Ovary (tissue), 9 donors: ENCODE data around the gene PANX1. TPM values are rescaled to one million over a fixed set of nuclear protein-coding genes. Genes with fewer than 3 reads are reported as not detected.
A peak's percentile ranks its signal among the peaks of the same experiment; 100 is the strongest.

Source experiments
- DNase-seq, 5 donors: peaks; one replicate each; pipeline ENCODE4 v3.0.0-alpha.2; 2019 to 2020
- H3K27ac ChIP-seq, 2 donors: fragments of 200-600 bp; one replicate each; pipeline versions ENCODE4 v1.5.1 to v1.8.0; 2019 to 2022
- H3K27me3 ChIP-seq: fragments of 200-600 bp; one replicate; pipeline ENCODE4 v1.8.0; 2022
- H3K36me3 ChIP-seq: fragments of 200-600 bp; sonication (generic); one replicate; pipeline ENCODE4 v1.5.1; 2019
- H3K4me1 ChIP-seq: one replicate; pipeline ENCODE4 v1.8.1; 2013; ENCODE audit warnings: mild to moderate bottlenecking, moderate library complexity; ENCODE audit not compliant: insufficient read depth
- H3K4me3 ChIP-seq: fragments of 200-600 bp; sonication (generic); one replicate; pipeline ENCODE4 v1.5.1; 2017
- H3K9me3 ChIP-seq, 2 donors: fragments of 200-600 bp in 1 of 2; sonication (generic) in 1 of 2; one replicate each; pipeline versions ENCODE4 v1.5.1 to v1.8.1; 2013 to 2019; ENCODE audit warnings: mild to moderate bottlenecking in 1 of 2, moderate library complexity in 1 of 2
- EP300 ChIP-seq: sonication (generic); formaldehyde crosslinking; IDR thresholded peaks from one replicate; pipeline ENCODE4 v1.6.1; 2017; ENCODE audit warnings: antibody characterized with exemption
- POLR2A ChIP-seq: fragments of 450-650 bp; IDR thresholded peaks from one replicate; pipeline ENCODE4 v1.6.1; 2017; ENCODE audit warnings: antibody characterized with exemption, mild to moderate bottlenecking, moderate library complexity
- WGBS, 3 donors: extraction: QIAGEN DNeasy Blood & Tissue Kit in 1 of 3; methylation state at CpG; one replicate each; pipeline versions ENCODE4 v1.1.5 to v1.1.7; 2013 to 2017; 5-methylcytosine and 5-hydroxymethylcytosine counted together
- intact Hi-C, 4 donors: fragments of 100-400 bp; cut with DNase I; formaldehyde crosslinking; loops; one replicate each; pipeline versions ENCODE4 v1.11.0 to v1.15.1; 2022 to 2023
- polyA plus RNA-seq, 2 donors: library from polyadenylated mRNA; stranded (reverse); fragments of 200-250 nt in 1 of 2; fragments of 350-450 nt in 1 of 2; fragmentation: Illumina TruSeq in 1 of 2; extraction: RNeasy Lipid Tissue Mini Kit (QIAGEN cat#74804) in 1 of 2; gene quantifications; one replicate each; pipeline ENCODE4 v1.2.3, GENCODE V29; 2013 to 2014
- total RNA-seq, 7 donors: library from RNA; depleted of rRNA in 2 of 7; stranded (reverse); fragments of >200 nt in 2 of 7; fragmentation: NEBNext Ultra II Directional in 3 of 7; extraction: Animal tissue kit (Norgen Biotek cat#: 25700) in 3 of 7; gene quantifications; one replicate each; pipeline versions ENCODE4 v1.1.0 to v1.2.4, GENCODE V29; 2016 to 2023
- TF ChIP-seq, protein P1 (sequence below), 3 donors: fragments of 450-650 bp in 2 of 3; fragments of 200-600 bp in 1 of 3; IDR thresholded peaks; one replicate each; pipeline versions ENCODE4 v1.5.1 to v1.8.0; 2016 to 2022; ENCODE audit warnings: antibody characterized with exemption in 3 of 3, mild to moderate bottlenecking in 1 of 3
- donor health status: DM: no; HTN: no; CAD: no; lungs with moderate emphysema.
- donor health status: DM: no; HTN: no; CAD: no.
- donor health status: Bipolar disorder and iron deficiency.
- donor health status: DM: yes; HTN: yes; CAD: no.
- donor health status: DM: no; HTN: no; CAD: no.
- donor health status: DM: yes; HTN: yes; CAD: no.

Gene PANX1
- total and polyA plus RNA-seq, 9 donors = 4.9 to 37.9 (median 12.7) TPM

DNA sequence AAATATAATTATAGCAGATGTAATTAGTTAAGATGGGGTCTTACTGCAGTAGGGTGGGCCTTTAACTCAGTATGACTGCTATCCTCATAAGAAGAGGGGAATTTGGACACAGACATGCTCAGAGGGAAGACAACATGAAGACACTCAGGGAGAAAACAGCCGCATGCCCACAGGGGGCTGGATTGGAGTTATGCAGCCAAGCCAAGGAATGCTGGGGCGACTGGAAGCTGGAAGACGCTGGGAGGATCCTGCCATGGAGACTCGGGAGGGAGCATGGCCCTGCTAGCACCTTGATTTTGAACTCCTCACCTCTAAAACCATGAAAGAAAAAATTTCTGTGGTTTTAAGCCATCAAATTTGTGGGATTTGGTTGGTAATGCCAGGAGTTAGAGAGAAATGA is 40.9 kb downstream of the PANX1 start:
- no peaks in the 10 kb centered on the region for H3K4me1 ChIP-seq
- 78 to 91% (median 90%) methylated on average over 4 of the region's 4 CpGs for WGBS, 3 donors
- intact Hi-C loops = loop anchor here in 1 of 4 donors (10.0 kb wide), 1 partner anchor 255 kb away; no protein-coding TSS in a partner anchor
- TF ChIP-seq, protein P1, sequence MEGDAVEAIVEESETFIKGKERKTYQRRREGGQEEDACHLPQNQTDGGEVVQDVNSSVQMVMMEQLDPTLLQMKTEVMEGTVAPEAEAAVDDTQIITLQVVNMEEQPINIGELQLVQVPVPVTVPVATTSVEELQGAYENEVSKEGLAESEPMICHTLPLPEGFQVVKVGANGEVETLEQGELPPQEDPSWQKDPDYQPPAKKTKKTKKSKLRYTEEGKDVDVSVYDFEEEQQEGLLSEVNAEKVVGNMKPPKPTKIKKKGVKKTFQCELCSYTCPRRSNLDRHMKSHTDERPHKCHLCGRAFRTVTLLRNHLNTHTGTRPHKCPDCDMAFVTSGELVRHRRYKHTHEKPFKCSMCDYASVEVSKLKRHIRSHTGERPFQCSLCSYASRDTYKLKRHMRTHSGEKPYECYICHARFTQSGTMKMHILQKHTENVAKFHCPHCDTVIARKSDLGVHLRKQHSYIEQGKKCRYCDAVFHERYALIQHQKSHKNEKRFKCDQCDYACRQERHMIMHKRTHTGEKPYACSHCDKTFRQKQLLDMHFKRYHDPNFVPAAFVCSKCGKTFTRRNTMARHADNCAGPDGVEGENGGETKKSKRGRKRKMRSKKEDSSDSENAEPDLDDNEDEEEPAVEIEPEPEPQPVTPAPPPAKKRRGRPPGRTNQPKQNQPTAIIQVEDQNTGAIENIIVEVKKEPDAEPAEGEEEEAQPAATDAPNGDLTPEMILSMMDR (IDR thresholded peaks at IDR 0.05) = no peak
- TF ChIP-seq POLR2A (no peak), EP300 (no peak)
- H3K4me3 ChIP-seq = no peak overlapping the region
- no peaks in the 10 kb centered on the region for H3K27me3 ChIP-seq
- no peaks in the 10 kb centered on the region for H3K36me3 ChIP-seq
- H3K9me3 ChIP-seq = no peaks in the 10 kb centered on the region
- H3K27ac ChIP-seq = no peak overlapping the region
- no peak for DNase-seq

DNA sequence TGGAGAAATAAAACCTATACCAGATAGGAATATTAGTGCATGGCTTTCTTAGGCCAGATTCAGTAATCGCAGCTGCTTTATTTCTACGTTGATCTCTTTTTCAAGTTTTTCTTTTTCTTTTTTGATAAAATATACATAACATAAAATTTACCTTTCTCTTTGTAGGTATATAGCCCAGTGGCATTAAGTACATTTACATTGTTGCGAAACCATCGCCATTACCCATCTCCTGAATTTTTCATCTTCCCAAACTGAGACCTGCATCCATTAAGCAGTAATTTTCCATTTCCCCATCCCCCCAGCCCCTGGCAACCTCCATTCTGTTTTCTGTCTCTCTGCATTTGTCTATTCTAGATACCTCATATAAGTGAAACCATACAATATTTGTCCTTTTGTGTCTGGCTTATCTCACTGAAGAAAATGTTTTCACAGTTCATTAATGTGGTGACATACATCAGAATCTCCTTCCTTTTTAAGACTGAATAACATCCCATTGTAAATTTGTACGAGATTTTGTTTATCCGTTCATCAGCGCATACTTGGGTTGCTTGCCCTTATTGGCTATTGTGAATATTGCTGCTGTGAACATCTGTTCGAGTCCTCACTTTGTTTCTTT is 41.4 kb downstream of the PANX1 start:
- peaks cover 2% of the 10 kb centered on the region for H3K4me1 ChIP-seq
- 91 to 95% (median 93%) methylated on average over 8 of the region's 8 CpGs for WGBS, 3 donors
- H3K9me3 ChIP-seq = no peaks in the 10 kb centered on the region
- no peak for DNase-seq
- H3K36me3 ChIP-seq = no peaks in the 10 kb centered on the region
- no peak for TF ChIP-seq POLR2A
- TF ChIP-seq EP300 = no peak
- TF ChIP-seq, protein P1 (IDR thresholded peaks at IDR 0.05) = no peak
- intact Hi-C loops = loop anchor here in 1 of 4 donors (10.0 kb wide), 1 partner anchor 255 kb away; no protein-coding TSS in a partner anchor
- H3K27me3 ChIP-seq = no peaks in the 10 kb centered on the region
- no peak overlapping the region for H3K27ac ChIP-seq
- H3K4me3 ChIP-seq = no peak overlapping the region

DNA sequence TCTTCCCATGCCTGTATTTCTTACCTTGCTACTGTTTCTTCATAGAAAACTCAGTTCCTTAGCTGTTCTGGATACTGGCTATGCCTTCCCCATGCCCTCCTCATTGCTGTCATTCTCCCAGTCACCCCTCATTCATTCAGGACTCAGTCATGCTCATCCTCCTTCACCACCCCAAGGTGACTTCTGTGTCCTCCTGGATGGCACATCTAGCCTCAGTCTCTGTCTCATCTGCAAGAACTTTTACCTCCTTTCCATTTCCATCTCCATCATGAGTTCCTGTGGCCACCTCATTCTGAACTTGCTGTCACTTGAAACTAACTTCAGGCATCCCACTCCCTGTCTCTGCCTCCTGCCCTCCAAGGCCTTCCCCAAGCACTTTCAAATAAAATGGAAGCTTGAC is 42.3 kb downstream of the PANX1 start:
- Histone ChIP-seq H3K27ac (no peak overlapping the region), H3K9me3 (no peaks in the 10 kb centered on the region), H3K4me1 (peaks cover 2% of the 10 kb centered on the region), H3K4me3 (no peak overlapping the region), H3K27me3 (no peaks in the 10 kb centered on the region), H3K36me3 (no peaks in the 10 kb centered on the region)
- intact Hi-C loops = no loop called here
- DNase-seq = no peak
- TF ChIP-seq POLR2A (no peak), EP300 (no peak)
- TF ChIP-seq, protein P1 (IDR thresholded peaks at IDR 0.05) = no peak

DNA sequence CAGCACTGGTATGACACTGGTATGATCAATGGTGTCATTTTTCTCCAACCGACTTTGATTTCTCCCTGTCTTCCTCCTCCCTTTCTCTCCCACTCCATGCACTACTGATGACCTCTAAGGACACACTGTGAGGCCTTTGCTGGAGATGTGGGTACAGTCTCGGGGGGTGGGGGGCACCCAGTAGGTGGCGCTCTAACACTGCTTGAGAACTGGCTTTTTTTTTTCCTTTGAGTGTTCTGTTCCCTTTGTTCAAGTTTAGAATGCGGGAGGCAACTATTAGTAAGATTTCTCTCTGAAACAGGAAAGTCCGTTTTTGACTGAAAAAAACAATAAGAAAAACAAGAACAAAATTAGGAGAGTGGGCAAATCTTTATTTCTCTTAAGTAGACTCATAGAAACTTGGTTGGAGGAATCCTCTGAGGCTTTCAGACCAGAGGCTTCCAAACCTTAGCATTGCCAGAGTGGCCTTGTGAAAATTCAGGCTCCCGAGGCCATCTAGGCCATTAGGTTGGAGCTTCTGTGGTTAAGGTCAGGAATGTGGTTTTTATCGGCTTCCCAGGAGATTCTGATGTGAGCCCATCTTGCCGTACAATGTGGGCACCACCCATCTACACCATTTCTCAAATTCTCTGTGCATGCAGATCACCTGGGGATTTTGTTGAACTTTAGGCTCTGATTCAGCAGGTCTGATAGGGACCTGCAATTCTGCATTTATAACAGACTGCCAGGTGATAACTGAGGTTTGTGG is 43.2 kb downstream of the PANX1 start:
- H3K27ac ChIP-seq = no peak overlapping the region
- TF ChIP-seq EP300 (no peak), POLR2A (no peak)
- TF ChIP-seq, protein P1 (IDR thresholded peaks at IDR 0.05) = no peak
- no peak overlapping the region for H3K4me3 ChIP-seq
- H3K9me3 ChIP-seq = no peaks in the 10 kb centered on the region
- H3K4me1 ChIP-seq = peaks cover 2% of the 10 kb centered on the region
- H3K27me3 ChIP-seq = no peaks in the 10 kb centered on the region
- no peaks in the 10 kb centered on the region for H3K36me3 ChIP-seq
- peak in 2 of 5 donors; percentile 25 to 41 for DNase-seq
- WGBS, 3 donors = 62 to 76% (median 73%) methylated on average over 8 of the region's 8 CpGs
- intact Hi-C loops = no loop called here
